ENCODE results near the gene TECPR1. TPM values are rescaled to one million over a fixed set of nuclear protein-coding genes. Genes with fewer than 3 reads are reported as not detected.

Gene TECPR1
- total and polyA plus RNA-seq, 2 donors (not counting 3 experiments of a cell fraction or from before 2014, with no cell fraction given) = 12.3 to 97.5 TPM

- Histone ChIP-seq H4K20me1 (replicated peaks; ENCODE audit: control insufficient read depth, extremely low read depth, insufficient read depth, low read length) (peaks cover 2% of the 10 kb centered on the region), H2AFZ (ENCODE audit: low read depth, low read length) (no peak overlapping the region), H3K27me3 (ENCODE audit: control insufficient read depth in 2 of 2, insufficient read depth in 2 of 2, low read length in 2 of 2) (no peaks in the 10 kb centered on the region), H3K4me2 (ENCODE audit: insufficient read depth, low read length) (no peak overlapping the region), H3K9me3 (replicated peaks; ENCODE audit: control insufficient read depth, insufficient read depth, low read length) (no peaks in the 10 kb centered on the region), H3K27ac (ENCODE audit: insufficient read depth, low read depth, low read length) (no peak overlapping the region), H3K79me2 (ENCODE audit: control insufficient read depth, insufficient read depth, low read length) (peaks cover 30% of the 10 kb centered on the region), H3K4me1 (ENCODE audit: control insufficient read depth, extremely low read depth, insufficient read depth, low read length) (no peaks in the 10 kb centered on the region), H3K9me1 (replicated peaks; ENCODE audit: control insufficient read depth, extremely low read depth, insufficient read depth, low read length) (no peaks in the 10 kb centered on the region), H3K36me3 (ENCODE audit: control insufficient read depth in 2 of 2, extremely low read depth in 1 of 2, insufficient read depth in 2 of 2, low read length in 2 of 2) (peaks cover 2 to 33% of the 10 kb centered on the region in 2 experiments), H3K4me3 (replicated peaks in 1 of 3; ENCODE audit: insufficient read depth in 1 of 3, low read depth in 1 of 3, low read length in 3 of 3) (no peak overlapping the region), H3K9ac (replicated peaks; ENCODE audit: extremely low read depth, insufficient read depth, low read length) (no peak overlapping the region)
- dilution Hi-C loops (cut with MboI; ENCODE audit: extremely low pct_ligation_motif_present, low sequenced_read_pairs) (no loop called here), intact Hi-C loops (cut with micrococcal nuclease) (loop anchor here (10.0 kb wide), 1 partner anchor 540 kb away; no protein-coding TSS in a partner anchor)
- no peak for TF ChIP-seq POLR2A (IDR thresholded peaks at IDR 0.05; ENCODE audit: low read depth, low read length)
- no peak for TF ChIP-seq CTCF (IDR thresholded peaks at IDR 0.05; ENCODE audit: extremely low read depth in 1 of 2, insufficient read depth in 1 of 2, low read depth in 1 of 2, low read length in 2 of 2)
- no peak for TF ChIP-seq JUN (IDR thresholded peaks at IDR 0.05; ENCODE audit: borderline replicate concordance, insufficient read depth, insufficient read length, low read depth)
- no peak for TF ChIP-seq GATA2 (IDR thresholded peaks at IDR 0.05; ENCODE audit: insufficient read depth, insufficient read length, low read depth, low read length)
- TF ChIP-seq MYC (IDR thresholded peaks at IDR 0.05; ENCODE audit: low read depth, low read length) = no peak
- no peak for TF ChIP-seq FOS (IDR thresholded peaks at IDR 0.05; ENCODE audit: borderline replicate concordance, insufficient read depth, low read length)
- no peak for TF ChIP-seq EZH2 (IDR thresholded peaks at IDR 0.05; ENCODE audit: borderline replicate concordance, low read depth, low read length, severe bottlenecking)
- no peak for TF ChIP-seq POLR2AphosphoS5 (IDR thresholded peaks at IDR 0.05; ENCODE audit: insufficient read depth, low read depth, low read length)
- no peak for TF ChIP-seq MAX (IDR thresholded peaks at IDR 0.05; ENCODE audit: insufficient read depth, insufficient read length)
- ChIA-PET CTCF (interaction anchor here (0.7 to 3.7 kb wide), 7 partner anchors 21 to 547 kb away, joined by 3 to 18 read pairs (median 4); no protein-coding TSS in a partner anchor), POLR2A (no interaction called here)
- DNase-seq (ENCODE audit: low read depth, low spot score) (no peak), FAIRE-seq (no peak)
- no TSS peak for BruUV-seq (replicated peaks)
These were observed 42.3 kb upstream of the TECPR1 start for GRCh38 chr7:98294326-98294725.
